Peyer's patch (tissue), 4 donors: ENCODE measurements around the gene SKAP2.

Source experiments
- POLR2A ChIP-seq, 2 donors: fragments of 450-650 bp; IDR thresholded peaks; one replicate each; pipeline ENCODE4 v1.5.1; 2017; ENCODE audit warnings: antibody characterized with exemption in 2 of 2, mild to moderate bottlenecking in 2 of 2, moderate library complexity in 2 of 2
- TF ChIP-seq, protein P1 (sequence below), 6 experiments: fragments of 450-650 bp in 4 of 6; fragments of 200-600 bp in 2 of 6; sonication (generic) in 1 of 6; IDR thresholded peaks; one replicate each; pipeline ENCODE4 v1.5.1; 2017 to 2019; ENCODE audit warnings: antibody characterized with exemption in 6 of 6, mild to moderate bottlenecking in 3 of 6, moderate library complexity in 1 of 6

- TF ChIP-seq, protein P1, sequence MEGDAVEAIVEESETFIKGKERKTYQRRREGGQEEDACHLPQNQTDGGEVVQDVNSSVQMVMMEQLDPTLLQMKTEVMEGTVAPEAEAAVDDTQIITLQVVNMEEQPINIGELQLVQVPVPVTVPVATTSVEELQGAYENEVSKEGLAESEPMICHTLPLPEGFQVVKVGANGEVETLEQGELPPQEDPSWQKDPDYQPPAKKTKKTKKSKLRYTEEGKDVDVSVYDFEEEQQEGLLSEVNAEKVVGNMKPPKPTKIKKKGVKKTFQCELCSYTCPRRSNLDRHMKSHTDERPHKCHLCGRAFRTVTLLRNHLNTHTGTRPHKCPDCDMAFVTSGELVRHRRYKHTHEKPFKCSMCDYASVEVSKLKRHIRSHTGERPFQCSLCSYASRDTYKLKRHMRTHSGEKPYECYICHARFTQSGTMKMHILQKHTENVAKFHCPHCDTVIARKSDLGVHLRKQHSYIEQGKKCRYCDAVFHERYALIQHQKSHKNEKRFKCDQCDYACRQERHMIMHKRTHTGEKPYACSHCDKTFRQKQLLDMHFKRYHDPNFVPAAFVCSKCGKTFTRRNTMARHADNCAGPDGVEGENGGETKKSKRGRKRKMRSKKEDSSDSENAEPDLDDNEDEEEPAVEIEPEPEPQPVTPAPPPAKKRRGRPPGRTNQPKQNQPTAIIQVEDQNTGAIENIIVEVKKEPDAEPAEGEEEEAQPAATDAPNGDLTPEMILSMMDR (IDR thresholded peaks at IDR 0.05): peak in 3 of 6 experiments; percentile 29 to 57 (median 47)
- TF ChIP-seq POLR2A (IDR thresholded peaks at IDR 0.05): no peak
Measured at GRCh38 chr7:26860361-26860760, 4.0 kb downstream of the SKAP2 start.
